ENCODE data around the gene ZFHX3. TPM values are rescaled to one million over a fixed set of nuclear protein-coding genes. Genes with fewer than 3 reads are reported as not detected.
A peak's percentile ranks its signal among the peaks of the same experiment; 100 is the strongest.

ZFHX3 gene
- total and polyA plus RNA-seq, 4 donors: 1.5 to 5.9 (median 3.0) TPM

DNA sequence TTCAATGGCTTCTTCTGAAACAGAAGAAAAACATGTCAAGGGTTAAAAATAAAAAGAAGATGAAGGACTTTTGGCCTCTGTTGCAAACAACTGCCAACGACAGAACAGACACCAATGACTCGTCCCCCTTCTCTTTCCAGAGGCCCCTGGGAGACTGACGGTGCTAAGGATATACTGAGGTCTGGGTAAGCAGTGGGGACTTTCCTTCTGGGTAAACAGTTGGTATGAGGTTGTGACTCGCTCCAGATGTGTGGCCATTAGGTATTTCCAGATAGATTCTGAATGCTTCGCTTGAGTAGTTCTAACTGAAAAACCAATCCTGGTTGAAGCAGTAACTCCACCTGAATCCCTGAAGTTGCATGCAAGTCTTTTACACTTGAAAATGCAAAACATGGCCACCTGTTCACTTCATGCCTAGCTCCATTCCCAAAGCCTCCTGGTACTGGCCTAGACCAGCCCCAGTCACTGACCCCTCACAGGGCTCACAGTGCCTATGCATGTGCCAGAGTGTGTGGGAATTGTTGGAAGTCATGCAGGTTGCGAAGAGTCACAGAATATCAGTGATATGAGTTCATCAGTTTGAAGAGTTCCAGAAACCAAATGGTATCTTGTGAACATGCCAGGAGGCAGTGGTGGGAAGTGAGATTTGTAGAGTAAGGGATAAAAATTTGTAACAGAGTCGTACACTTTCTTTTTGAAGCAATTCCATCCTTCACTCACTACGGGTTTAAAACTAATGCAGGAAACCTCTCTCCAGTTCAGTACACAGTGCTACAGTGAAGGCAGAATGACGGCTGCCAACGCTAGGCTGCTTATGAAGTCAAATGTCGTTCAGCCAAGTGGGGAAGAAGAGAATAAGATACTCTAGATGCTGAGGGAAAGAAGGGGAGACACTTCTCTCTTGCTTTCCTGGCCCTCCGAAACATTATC, 217.8 kb downstream of the ZFHX3 start (continued):
- TF ChIP-seq HNF4G (IDR thresholded peaks at IDR 0.05): no peak
- no peak for TF ChIP-seq RAD21 (IDR thresholded peaks at IDR 0.05)

GRCh38 chr16:72827866-72828265, 220.1 kb downstream of the ZFHX3 start:
- no peak for DNase-seq (ENCODE audit: low spot score)
- Histone ChIP-seq H3K36me3 (ENCODE audit: control insufficient read depth in 4 of 4, insufficient read depth in 3 of 4, low read depth in 1 of 4, low read length in 3 of 4) (peaks cover 0 to 3% (median 0%) of the 10 kb centered on the region in 4 donors), H3K9me3 (ENCODE audit: control insufficient read depth in 4 of 4, low read length in 3 of 4) (no peaks in the 10 kb centered on the region), H3K27ac (ENCODE audit: low read depth in 1 of 2, low read length in 2 of 2) (no peak overlapping the region), H3K4me3 (ENCODE audit: low read depth in 1 of 3, low read length in 3 of 3) (no peak overlapping the region), H3K27me3 (ENCODE audit: control insufficient read depth in 4 of 4, insufficient read depth in 4 of 4, low read length in 3 of 4) (no peaks in the 10 kb centered on the region), H3K9ac (ENCODE audit: low read depth in 1 of 2, low read length in 2 of 2) (no peak overlapping the region), H3K4me1 (ENCODE audit: control insufficient read depth in 4 of 4, insufficient read depth in 4 of 4, low read length in 3 of 4) (peaks cover 5 to 33% (median 29%) of the 10 kb centered on the region in 4 donors)
- 59% methylated on average over 7 of the region's 7 CpGs for WGBS
- TF ChIP-seq SP1 (IDR thresholded peaks at IDR 0.05) (no peak), ZBTB33 (IDR thresholded peaks at IDR 0.05) (no peak), YY1 (IDR thresholded peaks at IDR 0.05) (no peak), REST (IDR thresholded peaks at IDR 0.05) (no peak), GABPA (IDR thresholded peaks at IDR 0.05 in 1 of 2, conservative IDR thresholded peaks at IDR 0.05 in 1 of 2) (no peak), NR2F2 (IDR thresholded peaks at IDR 0.05) (no peak), RXRA (IDR thresholded peaks at IDR 0.05) (peak in 1 of 2 donors; percentile 8), HNF4A (conservative IDR thresholded peaks at IDR 0.05) (peak; percentile 33 to 34), FOXA2 (IDR thresholded peaks at IDR 0.05) (no peak), JUND (IDR thresholded peaks at IDR 0.05) (no peak), FOXA1 (IDR thresholded peaks at IDR 0.05) (no peak), HNF4G (IDR thresholded peaks at IDR 0.05) (no peak), TAF1 (conservative IDR thresholded peaks at IDR 0.05) (no peak), ATF3 (IDR thresholded peaks at IDR 0.05) (no peak), EGR1 (IDR thresholded peaks at IDR 0.05; ENCODE audit: low read depth in 2 of 2) (no peak)
- TF ChIP-seq, protein P1, sequence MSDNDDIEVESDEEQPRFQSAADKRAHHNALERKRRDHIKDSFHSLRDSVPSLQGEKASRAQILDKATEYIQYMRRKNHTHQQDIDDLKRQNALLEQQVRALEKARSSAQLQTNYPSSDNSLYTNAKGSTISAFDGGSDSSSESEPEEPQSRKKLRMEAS (IDR thresholded peaks at IDR 0.05): no peak
- TF ChIP-seq, protein P2, sequence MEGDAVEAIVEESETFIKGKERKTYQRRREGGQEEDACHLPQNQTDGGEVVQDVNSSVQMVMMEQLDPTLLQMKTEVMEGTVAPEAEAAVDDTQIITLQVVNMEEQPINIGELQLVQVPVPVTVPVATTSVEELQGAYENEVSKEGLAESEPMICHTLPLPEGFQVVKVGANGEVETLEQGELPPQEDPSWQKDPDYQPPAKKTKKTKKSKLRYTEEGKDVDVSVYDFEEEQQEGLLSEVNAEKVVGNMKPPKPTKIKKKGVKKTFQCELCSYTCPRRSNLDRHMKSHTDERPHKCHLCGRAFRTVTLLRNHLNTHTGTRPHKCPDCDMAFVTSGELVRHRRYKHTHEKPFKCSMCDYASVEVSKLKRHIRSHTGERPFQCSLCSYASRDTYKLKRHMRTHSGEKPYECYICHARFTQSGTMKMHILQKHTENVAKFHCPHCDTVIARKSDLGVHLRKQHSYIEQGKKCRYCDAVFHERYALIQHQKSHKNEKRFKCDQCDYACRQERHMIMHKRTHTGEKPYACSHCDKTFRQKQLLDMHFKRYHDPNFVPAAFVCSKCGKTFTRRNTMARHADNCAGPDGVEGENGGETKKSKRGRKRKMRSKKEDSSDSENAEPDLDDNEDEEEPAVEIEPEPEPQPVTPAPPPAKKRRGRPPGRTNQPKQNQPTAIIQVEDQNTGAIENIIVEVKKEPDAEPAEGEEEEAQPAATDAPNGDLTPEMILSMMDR (IDR thresholded peaks at IDR 0.05; ENCODE audit: low read depth, low read length, missing input control): no peak

Data from liver (tissue), 9 donors.